HG03108 (cell line): ENCODE data around the gene RANBP9.

Experiments used
- ATAC-seq: cut with Tn5 transposase; IDR thresholded peaks from one replicate; pipeline ENCODE4 v1.9.1; 2021; ENCODE audit warnings: moderate library complexity; ENCODE audit not compliant: unreplicated experiment

The RANBP9 gene

GRCh38 chr6:13655700-13656099, 55.9 kb downstream of the RANBP9 start:
- ATAC-seq: no peak

DNA sequence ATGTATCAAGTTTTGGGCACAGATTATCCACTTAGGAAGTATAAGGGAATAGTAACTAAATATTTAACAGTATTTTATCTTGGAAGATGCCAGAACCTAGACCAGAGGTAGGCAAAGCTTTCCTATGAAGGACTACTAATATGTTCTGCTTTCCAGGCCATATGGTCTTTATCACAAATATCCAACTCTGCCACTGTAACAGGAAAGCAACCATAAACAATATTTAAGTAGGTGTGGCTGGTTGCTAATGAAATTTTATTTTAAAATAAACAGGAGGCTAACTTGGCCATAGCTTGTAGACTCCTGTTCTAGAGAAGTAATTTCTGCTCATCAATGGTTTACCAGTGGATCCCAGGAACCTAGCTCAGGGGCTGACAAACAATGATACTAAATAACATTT, 57.1 kb downstream of the RANBP9 start:
- no peak for ATAC-seq

DNA sequence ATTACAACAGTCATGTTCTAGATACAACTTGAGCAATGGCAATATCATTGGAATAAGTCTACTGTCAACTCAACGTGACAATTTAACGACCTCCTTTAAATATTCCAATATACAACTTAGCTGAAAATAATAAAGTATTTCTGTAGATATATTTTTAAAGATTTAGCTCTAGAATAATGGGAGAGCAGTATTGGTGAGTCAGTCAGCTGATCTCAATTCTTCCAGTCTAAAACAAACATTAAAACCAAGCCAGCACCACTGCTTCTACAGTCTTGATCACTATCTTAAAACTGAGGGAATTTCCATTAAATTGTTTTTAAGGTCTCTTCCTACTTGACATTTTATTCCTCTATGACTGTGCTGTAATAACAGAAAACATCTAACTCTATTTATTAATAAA, 58.3 kb downstream of the RANBP9 start:
- no peak for ATAC-seq

- no peak for ATAC-seq
Measured at GRCh38 chr6:13649393-13649792, 62.2 kb downstream of the RANBP9 start.

- ATAC-seq: no peak
Measured at GRCh38 chr6:13648850-13649249, 62.8 kb downstream of the RANBP9 start.

DNA sequence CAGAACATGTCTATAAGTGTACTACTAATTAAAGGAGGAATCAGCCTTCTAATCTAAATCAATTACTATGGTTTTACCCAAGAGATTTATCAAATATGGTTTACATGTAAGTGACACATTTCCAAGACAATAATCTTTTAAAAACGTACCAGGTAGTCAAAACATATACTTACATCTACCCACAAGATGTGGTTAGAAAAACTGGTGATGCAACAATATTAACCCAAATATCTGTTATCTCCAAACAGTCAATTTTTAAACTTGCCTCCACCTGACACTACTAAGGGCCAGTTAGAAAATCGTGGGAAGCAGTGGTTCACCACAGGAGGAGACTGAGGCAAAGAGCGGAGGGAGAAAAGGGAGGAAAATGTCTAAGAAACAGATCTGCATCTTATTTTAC, 68.5 kb downstream of the RANBP9 start:
- ATAC-seq: no peak

DNA sequence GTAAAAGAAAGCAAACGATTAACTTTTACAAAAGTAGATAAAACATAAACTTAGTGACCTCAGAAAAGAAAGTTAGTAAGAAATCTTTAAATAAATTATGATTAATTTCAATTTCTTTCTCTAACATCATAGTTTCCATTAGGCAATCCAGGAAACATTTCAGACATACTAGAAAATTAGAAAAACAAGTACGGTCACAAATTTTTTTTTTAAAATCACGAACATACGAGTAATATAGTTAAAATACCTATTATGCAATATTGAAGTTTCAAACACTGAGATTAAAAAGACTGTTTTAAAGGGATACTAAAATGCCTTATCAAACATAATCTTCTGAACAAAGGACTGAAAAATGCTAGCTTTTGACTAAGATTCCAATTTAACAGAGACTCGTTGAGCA, 70.3 kb downstream of the RANBP9 start:
- ATAC-seq: no peak

GRCh38 chr6:13638626-13639025, 73.0 kb downstream of the RANBP9 start:
- no peak for ATAC-seq

DNA sequence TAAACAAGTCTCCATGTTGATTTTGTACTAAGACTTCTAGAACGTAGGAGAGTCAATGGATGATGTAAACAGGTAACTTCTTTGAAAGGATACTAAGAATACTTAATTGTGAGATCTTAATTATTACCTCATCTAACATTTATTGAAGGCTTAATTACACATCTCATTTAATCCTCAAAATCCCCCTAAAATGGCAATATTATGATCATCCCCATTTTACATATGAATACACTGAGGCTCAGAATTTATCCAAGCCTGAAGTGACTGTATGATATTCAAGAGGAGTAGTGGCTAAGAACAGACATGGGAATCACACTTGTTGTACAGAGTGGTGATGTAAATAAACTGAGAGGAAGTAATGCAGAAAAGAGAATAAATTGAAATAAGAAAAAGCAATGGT, 73.6 kb downstream of the RANBP9 start:
- ATAC-seq: no peak

DNA sequence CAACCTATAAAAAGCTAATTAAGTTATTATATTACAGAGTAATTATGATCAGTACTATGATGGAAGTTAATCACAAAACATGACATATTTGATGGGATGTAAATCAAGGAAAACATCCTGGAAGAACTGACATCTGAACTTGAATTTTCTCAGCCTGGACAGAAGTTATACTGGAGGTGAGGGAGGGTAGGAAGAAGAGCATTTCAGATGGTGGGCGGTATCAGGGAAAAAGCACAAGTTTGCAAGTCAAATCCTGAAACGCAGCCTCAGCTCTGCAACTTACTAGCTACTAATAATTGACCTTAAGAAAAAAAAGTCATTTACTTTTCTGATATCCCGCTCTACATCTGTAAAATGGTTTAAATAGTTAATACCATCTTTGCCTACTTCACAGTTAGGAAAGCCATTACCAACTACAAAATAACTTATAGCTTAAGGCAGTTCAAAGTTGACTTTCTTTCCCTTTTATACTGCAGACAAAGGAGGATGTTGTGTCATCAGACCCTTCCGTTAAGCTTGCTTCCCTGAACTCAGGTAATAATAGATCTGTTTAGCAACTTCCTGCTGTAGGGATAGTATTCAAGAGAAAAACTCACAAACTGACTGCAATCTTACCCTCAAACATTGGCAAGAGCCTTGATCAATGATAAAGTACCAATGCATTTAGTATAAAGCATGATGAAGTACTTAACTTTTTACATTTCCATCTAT, 75.5 kb downstream of the RANBP9 start:
- ATAC-seq: no peak

DNA sequence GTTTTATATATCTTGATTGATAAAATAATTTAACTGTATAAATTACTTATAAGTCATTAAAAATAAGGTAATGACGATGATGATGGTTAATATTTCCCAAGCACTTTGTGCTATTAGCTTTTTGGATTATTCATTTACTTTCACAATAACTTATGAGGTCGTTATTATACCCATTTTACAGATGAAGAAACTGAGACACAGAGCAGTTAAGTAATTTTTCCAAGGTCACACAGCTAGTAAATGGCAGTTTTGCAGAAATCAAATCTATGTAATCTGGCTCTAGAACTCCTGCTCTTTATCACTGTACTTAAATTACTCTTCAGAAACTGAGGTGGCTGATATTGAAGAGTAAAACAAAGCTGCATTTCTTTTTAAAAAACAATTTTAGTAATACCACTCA, 78.3 kb downstream of the RANBP9 start:
- ATAC-seq: no peak

- no peak for ATAC-seq
Measured at GRCh38 chr6:13630499-13630898, 81.1 kb downstream of the RANBP9 start.

DNA sequence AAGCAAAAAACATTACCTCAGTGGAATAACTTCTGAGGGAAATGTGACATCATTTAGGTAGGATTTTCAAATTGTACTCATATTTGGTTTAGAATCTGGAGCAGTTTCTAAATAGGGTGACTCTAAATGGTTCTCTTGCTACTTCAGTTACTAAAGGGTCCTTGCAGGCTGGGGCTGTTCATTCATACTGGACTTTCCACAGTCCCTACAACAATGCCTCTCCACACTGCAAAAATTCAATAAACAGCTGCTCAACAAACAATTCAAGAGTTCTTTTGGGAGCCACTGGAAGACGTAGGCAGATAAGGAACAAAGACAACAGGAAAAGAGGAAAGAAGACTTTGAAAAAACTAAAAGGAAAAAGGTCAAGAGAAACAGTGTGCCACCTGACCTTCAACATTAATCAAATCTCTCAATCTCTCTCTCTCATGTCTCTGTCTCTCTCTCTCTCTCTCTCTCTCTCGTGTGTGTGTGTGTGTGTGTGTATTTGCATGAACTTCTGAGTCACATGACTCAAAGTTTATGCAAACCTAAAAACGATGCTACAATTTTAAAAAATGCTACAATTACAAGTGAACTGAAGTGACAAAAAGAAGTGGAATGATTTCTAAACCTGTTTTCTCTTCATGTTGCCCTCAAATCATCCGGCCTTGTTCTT, 82.0 kb downstream of the RANBP9 start:
- ATAC-seq: no peak

DNA sequence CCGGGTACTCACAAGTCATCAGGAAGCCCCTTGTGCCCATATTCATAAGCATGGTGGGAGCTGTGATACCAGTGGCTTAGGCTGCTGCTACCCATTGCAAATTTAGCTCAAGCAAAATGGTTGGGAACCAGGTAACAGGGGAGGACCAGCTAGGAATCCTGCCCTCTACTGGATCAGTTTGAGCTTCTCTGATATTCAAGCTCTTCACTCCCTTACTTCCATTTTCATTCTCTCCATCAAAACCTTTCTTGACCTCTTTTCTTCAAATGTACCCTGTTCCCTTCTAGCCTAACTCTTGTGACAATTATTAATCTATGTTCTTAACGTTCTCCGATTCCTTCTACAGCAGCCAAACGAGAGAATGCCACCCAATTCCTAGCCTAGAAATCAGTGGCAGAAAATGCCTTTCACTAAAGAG, 86.8 kb downstream of the RANBP9 start:
- ATAC-seq: no peak

DNA sequence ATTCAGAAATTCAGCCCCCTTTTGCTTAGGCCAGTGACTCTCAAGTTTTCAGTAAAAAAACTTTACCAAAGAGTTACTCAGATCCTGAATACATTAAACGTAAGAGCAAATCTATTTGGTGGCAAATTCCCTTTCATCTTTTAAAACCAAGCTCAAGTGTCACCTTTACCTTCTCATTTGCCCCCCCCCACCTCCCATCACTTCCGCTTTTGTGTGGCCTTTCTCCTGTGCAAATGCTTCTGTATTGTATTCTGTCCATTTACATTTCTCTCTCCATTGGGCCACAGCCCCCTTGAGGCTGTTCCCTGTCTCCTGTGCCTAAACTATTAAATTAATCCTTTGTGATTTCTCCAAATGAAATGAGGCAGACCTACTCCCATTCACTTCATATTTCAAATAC, 94.6 kb downstream of the RANBP9 start:
- ATAC-seq: no peak

DNA sequence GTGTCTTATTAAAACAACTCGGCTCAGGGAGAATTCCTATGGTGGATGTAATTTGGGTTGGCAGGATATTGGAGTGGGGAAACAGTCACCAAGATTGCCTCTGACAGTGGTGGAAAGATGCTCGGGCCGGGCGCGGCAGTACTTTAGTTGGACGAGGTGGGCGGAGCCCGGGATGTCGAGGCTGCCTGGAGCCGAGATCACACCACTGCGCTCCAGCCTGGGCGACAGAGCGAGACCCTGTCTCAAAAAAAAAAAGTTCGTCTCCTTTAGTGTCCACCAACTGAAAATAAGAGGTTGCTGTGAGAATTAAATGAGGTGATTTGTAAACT, 95.9 kb downstream of the RANBP9 start:
- no peak for ATAC-seq

GRCh38 chr6:13614926-13615791, 96.5 kb downstream of the RANBP9 start, which contains the start of gene NOL7:
Gene NOL7 (plus strand): TSS chr6:13615335. CDS start chr6:13615359, 24 bp downstream.
- peak; percentile 91 for ATAC-seq

DNA sequence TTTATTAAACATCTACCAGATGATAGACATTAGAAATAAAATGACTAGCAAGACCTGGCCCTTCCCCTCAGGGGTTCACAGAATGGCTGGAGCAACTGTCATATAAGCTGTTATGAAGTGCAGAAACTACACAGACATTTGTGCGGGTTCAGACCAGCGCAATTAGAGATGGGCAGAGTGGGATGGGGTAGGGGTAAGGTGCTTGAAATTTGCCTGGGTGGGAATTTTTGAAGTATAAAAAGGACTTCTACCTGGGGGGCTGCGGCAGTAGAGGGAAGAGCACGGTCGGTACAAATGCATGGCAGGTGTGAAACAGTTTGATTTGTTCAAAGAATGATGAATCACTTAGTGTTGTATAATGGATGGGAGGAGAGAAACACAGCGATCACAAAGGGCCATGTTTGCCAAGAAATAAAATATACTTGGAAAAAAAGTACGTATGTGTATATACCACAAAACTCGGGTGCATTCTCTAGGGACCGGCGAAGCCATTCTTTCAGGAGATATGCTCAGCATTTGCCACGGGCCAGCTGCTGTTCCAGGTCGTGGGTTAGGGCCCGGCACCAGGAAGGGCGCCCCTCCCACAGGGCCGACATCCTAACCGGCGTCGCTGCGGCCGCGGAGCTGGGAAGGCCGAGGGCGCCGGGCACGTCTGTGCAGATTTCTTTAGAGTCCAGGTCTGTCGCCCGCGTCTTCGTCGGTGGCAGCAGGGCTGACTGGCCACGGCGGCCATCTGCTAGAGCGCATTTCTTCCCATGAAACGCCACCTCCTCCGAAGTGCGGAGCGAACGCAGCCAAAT, 97.3 kb downstream of the RANBP9 start:
- ATAC-seq: peak; percentile 15

DNA sequence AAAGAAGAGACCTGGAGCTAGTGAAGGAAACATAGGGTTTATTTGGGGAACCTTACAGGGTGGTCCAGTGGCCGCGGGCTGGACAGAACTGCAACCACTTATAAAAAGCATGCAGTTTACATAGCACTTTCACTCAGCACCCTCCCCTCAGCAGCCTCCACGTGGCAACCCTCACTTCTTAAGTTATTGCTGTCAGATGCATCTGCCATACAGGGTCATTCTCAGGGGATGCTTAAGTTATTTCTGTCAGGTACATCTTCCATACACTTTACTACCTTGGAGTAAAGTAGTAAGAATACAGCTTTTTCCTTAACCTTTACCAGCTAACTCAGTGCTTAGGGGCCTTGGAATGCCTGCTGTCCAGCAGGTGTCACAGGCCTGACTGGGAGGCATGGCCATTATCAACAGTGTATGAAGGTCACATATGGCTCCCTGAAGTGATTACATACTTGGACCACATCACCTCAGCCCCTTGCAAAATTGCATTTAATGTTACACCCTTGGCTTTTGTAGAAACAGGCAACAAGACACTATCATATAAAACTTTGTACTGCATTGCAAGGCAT, 98.5 kb downstream of the RANBP9 start:
- ATAC-seq: no peak

DNA sequence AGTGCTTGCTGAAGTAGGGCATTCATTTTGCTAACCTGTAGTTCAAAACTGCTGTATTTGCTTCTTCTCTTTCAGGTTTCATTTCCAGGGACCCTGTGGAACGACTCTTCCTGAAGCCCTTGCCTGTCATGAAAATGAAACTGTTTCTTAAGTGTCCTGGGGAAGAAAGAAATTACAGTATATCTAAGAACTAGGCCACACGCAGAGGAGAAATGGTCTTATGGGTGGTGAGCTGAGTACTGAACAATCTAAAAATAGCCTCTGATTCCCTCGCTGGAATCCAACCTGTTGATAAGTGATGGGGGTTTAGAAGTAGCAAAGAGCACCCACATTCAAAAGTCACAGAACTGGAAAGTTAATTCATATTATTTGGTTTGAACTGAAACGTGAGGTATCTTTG, 99.9 kb downstream of the RANBP9 start:
- no peak for ATAC-seq

DNA sequence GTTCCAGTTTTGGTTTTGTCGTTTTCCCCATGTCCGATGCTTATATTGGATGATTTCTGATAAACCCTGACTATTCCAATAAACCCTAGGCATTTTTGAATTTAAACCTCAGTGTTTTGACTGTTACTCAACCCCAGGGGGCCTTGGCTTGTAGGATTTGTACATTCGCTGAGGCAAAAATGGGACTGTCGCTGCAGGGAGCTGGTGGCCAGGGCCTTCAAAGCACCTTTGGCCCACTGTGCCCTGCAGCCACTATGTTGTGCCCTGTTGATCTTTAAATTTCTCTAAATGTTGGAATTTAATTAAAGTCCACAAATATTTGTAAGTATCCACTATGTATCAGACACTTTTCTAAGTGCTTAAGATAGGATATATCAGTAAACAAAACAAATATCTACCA, 106.0 kb downstream of the RANBP9 start:
- no peak for ATAC-seq
